GM18873 (cell line): Measurements from ENCODE around the gene CDC14B.
"Not testable (repeated sequence)": the region's sequence is repeated elsewhere in the genome, so short reads cannot be mapped to it uniquely, and the experiment has no call there.

ENCODE experiments used
- ATAC-seq: cut with Tn5 transposase; IDR thresholded peaks from one replicate; pipeline ENCODE4 v1.9.1; 2021; ENCODE audit warnings: mild to moderate bottlenecking, moderate library complexity, moderate number of reproducible peaks; ENCODE audit not compliant: unreplicated experiment, low FRiP score

The CDC14B gene

DNA sequence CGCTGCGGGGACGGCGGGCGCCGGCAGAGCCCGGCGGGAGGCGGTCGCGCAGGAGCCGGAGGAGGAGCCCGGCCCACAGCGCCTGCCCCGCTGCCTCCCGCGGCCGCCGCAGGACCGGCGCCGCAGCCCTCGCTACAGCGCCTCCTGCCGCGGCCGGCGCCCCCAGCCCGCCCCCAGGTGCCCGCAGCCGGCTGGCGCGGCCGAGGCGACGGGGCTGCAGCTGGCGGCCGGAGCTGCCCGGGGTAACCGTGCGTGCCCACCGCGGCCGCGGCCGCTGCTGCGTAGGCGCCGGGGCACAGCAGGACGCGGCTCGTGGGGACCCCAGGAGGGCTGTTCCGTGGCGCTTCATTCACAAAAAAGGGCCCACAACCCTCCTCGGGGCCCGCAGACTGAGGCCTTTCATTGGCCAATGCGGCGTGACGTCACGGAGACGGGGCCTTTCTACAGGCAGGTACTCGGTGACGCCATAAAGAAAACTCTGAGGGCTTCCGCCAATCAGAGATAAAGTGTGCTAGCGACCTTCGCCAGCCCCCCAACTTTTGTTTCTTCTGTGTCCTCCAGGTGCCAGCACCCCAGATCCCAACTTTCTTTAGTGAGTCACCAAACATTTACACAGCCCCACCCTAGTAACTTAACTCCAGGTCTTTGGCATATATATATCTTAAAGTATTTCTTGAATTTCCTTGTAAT lies at the start of gene CDC14B:
TSS of gene CDC14B (minus strand) at position 353 of the 690 bp plus-strand sequence. CDS start 465 bp downstream, outside the sequence.
- ATAC-seq, result no peak

DNA sequence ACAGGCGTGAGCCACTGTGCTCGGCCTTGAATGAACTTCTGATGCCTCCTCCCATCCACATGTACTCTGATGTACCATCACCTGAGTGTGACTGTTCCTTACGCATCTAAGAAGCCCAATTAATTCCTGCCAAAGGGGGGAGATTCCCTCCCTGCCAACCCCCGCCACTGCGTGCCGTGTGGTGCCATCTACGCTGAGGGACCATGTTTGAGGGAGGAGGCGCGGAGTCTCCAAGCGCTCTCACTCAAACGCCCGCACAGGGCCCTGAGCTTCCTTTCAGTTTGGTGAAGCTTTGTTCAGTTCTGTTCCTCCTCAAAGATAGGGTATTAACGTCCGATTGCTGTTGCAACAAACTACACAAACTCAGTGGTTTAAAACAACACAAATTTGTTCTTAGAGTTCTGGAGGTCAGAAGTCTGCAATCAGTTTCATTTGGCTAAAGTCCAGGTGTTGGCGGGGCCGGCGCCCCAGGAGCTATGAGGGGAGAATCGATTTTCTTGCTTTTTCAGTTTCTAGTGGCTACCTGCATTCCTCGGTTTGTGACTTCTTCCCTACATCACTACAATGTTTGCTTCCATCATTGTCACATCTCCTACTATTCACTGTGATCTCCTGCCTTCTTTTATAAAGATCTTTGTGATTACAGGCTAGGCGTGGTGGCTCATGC lies 49.4 kb upstream of the CDC14B start:
- no peak for ATAC-seq

GRCh38 chr9:96667363-96667728 lies 47.7 kb upstream of the CDC14B start:
- ATAC-seq, result no peak

- not testable (repeated sequence) for ATAC-seq
Observed at GRCh38 chr9:96666653-96667362, 47.2 kb upstream of the CDC14B start.

- no peak for ATAC-seq
Observed at GRCh38 chr9:96665789-96666188, 46.1 kb upstream of the CDC14B start.

- no peak for ATAC-seq
Observed at GRCh38 chr9:96663506-96664120, 44.0 kb upstream of the CDC14B start.

DNA sequence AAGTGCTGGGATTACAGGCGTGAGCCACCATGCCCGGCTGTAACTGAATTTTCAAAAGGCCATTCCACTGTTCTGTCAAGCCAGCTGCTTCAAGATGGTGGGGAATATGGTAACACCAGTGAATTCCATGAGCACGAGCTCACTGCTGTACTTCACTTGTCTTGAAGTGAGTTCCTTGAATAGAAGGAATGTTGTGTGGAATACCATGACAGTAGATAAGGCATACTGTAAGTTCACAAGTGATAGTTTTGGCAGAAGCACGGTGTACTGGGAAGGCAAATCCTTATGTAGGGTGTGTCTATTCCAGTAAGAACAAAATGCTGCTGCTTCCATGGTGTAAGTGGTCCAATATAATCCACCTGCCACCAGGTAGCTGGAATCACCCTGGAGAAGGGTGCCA lies 42.1 kb upstream of the CDC14B start:
- no peak for ATAC-seq

DNA sequence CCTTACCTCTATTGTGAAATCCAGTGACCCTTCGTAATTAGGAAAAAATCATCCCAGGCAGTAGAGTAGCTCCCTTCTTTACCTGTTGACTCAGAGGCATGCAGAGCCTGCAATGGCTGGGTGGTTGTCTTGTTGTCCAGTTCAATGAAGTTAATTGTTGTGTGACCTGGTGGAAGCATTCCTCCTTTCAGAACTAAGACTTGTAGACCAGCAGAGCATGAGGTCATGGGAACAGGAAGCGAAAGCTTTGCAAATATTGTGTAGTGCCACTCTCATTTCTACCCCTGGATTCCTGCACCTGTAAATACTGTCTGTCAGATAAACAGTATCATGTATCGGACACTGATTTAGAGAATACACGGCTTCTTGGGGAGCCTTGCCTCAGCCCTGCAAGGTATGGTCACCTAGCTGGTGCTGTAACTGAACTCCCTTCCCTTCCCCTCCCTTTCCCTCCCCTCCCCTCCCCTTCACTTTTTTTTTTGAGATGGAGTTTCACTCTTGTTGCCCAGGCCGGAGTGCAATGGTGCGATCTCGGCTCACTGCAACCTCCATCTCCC lies 41.1 kb upstream of the CDC14B start:
- no peak for ATAC-seq

DNA sequence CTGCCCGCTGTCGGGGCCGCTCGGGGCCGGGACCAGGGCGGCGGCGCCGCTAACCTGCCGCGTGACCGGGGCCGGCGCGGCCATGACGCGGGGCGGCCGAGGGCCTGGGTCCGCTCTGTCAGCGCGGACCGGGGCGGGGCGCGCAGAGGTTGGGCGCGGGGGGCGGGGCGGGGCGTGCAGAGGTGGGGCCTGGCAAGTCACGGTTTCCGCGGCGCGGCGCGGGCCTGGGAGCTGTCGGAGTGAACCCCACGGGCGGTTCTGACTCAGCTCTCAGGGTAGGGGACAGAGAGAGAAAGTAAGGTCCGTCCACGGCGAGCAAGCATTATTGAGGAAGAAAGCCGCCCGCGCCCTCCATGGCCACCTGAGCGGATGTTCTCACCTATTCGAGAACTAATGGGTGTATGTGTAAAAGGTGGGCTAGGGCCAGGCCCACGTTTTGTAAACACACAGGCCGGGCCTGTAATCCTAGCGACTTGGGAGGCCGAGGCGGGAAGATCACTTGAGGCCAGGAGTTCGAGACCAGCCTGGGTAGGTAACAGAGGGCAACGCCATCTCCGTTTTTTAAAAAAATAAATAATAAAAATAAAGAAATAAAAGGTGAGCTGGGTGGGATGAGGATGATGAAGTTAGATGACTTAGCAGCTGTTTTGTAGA lies 35.7 kb upstream of the CDC14B start, which contains the start of gene PRXL2C:
TSS of gene PRXL2C (minus strand) at position 120 of the 654 bp plus-strand sequence. CDS start at position 84, 36 bp downstream.
- peak; percentile 24 for ATAC-seq

DNA sequence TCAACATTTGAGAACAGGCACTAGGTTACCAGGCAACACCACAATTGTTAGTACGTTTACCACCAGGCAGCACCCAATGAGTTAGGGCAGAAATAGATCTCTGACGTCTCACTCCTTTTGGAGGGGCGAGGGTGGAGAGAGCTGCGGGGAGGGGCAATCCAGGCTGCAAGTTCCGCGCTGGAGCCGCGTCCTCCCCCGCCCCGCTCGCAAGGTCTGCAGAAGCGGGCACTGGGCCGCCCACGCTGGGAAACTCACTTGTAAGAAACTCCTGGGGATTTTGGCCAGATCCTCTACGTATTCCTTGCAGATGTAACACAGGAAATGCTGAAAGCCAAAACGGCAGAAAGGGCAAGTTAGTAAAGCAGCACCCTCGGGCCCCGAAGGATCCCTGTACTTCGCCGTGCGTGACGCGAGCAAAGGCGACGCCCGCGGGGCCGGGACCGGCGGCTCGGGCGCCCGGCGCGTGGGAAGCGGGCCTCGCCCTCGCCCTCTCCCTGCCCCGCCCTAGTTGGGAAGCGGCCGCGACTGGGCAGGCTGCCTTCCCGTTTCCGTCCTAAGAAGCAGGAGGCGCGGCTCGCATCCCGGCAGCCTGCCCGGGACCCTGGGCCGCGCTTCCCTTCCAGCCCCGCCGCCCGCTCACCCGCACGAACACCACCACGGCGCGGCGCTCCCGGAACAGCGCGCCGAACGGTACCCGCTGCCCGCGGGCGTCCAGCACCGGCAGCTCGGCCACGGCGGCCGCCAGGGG lies 35.0 kb upstream of the CDC14B start:
- peak; percentile 31 for ATAC-seq

- ATAC-seq, result no peak
Observed at GRCh38 chr9:96651626-96652025, 32.0 kb upstream of the CDC14B start.

DNA sequence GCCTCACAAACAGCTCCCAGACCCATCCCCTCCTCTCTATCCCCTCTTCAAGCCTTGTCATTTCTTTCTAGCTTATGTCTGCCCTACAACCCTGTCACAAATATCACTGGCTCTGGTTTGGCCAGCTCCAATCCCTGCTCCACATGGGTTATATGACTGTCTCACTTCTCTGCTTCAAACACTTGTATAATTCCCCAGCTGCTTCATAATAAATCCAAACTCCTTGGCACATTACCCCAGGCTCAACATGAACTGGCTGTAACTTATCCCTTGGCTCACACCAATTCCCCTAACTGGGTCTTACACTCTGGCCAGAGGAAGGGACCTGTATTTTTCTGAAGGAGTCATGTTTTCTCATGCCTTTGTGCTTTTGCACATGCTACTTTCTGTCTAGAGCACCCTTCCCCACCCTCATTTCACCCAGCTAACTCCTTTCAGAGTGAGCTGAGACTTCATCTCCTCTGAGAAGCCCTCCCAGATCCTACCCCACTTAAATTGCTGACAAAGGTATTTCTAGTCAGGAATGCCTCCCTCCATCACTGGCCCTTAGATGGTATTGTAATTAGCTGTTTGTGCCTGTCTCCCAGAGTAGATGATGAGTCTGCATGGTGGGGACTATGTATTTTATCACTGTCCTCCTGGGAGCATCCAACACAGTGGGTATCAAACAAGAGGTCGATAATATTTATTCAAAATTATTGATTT lies 30.1 kb upstream of the CDC14B start:
- ATAC-seq, result no peak

- ATAC-seq, result no peak
Observed at GRCh38 chr9:96646081-96646991, 26.7 kb upstream of the CDC14B start.

DNA sequence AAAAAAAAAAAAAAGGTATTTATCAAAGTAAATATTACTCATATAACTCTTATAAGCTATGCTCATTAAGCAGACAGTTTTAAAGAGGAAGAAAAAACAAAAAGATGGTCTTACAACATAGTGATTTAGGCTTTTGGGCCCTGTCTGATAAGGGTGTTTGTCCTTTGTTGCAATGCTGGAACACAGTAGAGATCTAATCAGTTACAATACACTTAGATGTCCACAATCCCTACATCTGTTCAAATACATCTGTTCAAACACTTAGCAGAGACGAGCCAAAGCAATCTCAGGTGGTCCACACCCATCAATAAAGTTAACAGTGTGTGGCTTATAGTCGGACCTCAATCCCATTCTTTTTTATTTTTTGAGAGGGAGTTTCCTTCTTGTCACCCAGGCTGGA lies 24.5 kb upstream of the CDC14B start:
- no peak for ATAC-seq

DNA sequence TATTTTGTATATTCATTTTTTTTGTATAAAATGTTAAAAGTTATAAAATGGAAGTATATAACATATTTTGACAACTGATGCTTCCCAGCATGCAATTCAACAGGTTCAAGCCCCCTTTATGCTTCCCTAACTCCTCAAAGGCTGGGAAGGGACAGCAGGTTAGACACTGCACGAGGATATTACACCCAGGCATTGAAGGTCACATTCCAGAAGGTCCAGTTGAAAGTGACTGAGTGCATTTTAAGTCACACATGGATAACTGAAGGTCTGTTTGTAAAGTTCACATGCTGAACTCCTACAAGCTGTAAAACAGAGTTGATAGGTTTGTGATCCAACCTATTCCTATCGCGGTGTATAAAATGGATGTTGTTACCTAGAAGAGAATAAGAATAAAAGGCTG lies 21.9 kb upstream of the CDC14B start:
- ATAC-seq, result no peak

DNA sequence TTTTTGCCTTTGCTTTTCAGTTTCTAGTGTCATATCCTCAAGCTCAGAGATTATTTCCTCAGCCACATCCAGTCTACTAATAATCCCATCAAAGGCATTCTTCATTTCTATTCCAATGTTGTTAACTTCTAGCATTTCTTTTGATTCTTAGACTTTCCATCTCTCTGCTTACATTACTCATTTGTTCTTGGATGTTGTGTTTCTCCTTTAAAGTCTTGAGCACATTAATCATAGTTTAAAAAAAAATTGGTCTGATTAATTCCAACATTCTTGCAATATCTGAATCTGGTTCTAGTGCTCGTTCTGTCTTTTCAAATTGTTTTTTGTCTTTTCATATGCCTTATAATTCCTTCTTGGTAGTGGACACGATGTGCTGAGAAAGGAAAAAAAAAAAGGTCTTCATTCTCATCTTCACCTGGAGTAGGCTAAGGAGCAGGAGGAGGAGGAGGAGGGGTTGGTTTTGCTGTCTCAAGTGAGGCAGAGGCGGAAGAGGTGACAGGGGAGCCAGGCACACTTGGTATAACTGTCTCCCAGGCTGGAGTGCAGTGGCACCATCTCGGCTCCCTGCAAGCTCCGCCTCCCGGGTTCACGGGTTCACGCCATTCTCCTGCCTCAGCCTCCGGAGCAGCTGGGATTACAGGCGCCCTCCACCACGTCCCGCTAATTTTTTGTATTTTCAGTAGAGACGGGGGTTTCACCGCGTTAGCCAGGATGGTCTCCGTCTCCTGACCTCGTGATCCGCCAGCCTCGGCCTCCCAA lies 19.1 kb upstream of the CDC14B start:
- ATAC-seq, result no peak

DNA sequence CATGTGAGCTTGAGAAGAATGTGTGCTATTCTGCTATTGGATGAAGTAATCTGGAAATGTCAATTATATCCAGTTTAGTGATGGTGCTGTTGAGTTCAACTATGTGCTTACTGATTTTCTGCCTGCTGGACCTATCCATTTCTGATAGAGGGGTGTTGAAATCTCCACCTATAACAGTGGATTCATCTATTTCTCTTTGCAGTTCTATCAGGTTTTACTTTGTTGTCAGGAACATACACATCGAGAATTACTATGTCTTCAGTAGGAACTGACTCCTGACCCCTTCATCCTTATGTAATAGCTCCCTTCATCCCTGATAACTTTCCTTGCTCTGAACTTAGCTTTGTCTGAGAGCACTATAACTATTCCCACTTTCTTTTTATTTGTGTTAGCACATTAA lies 16.7 kb upstream of the CDC14B start:
- ATAC-seq, result no peak
